Measurements from ENCODE around the gene SOS2.

DNA sequence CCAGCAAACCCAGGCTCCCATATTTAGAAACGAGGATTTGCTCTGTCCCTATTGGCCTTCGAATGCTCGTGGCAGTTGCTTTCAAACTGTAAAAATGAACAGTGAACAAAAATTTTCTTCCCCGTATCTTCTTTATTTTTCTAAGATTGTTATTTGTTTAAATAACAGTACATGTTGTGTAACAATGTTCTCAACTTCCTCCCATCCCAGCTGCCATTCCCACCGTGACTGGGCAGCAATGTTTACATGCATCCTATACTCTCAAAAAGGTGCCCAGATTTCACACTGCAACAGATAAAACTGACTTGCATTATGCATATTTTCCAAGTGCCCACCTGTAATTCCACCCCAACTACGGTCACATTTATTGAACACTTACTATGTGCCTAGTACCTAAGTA, 127.8 kb downstream of the SOS2 start:
- TF ChIP-seq, protein P1, sequence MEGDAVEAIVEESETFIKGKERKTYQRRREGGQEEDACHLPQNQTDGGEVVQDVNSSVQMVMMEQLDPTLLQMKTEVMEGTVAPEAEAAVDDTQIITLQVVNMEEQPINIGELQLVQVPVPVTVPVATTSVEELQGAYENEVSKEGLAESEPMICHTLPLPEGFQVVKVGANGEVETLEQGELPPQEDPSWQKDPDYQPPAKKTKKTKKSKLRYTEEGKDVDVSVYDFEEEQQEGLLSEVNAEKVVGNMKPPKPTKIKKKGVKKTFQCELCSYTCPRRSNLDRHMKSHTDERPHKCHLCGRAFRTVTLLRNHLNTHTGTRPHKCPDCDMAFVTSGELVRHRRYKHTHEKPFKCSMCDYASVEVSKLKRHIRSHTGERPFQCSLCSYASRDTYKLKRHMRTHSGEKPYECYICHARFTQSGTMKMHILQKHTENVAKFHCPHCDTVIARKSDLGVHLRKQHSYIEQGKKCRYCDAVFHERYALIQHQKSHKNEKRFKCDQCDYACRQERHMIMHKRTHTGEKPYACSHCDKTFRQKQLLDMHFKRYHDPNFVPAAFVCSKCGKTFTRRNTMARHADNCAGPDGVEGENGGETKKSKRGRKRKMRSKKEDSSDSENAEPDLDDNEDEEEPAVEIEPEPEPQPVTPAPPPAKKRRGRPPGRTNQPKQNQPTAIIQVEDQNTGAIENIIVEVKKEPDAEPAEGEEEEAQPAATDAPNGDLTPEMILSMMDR (optimal IDR thresholded peaks at IDR 0.05 in 1 of 3, IDR thresholded peaks at IDR 0.05 in 1 of 3, conservative IDR thresholded peaks at IDR 0.05 in 1 of 3; ENCODE audit: extremely low read depth in 1 of 3, insufficient read depth in 2 of 3, low read length in 3 of 3), result no peak
- no peak for TF ChIP-seq EZH2 (IDR thresholded peaks at IDR 0.05; ENCODE audit: low read length)

Measured in keratinocyte (primary cell).